Measurements from ENCODE around the gene EGFL7.

Gene EGFL7

GRCh38 chr9:136653323-136654079 is 9.2 kb upstream of the EGFL7 start:
- no peak for TF ChIP-seq CTCF (IDR thresholded peaks at IDR 0.05; ENCODE audit: unreplicated experiment in 3 of 3)
- H3K36me3 Mint-ChIP-seq (ENCODE audit: low read depth): no peaks in the 10 kb centered on the region
- peaks cover 8% of the 10 kb centered on the region for H3K4me1 Mint-ChIP-seq
- no peak overlapping the region for H3K4me3 Mint-ChIP-seq
- H3K9me3 Mint-ChIP-seq: no peaks in the 10 kb centered on the region
- no peak overlapping the region for H3K27ac Mint-ChIP-seq
- peaks cover 4% of the 10 kb centered on the region for H3K27me3 Mint-ChIP-seq (ENCODE audit: low read depth)

GRCh38 chr9:136654820-136655535 is 7.7 kb upstream of the EGFL7 start:
- Mint-ChIP-seq H3K27ac (no peak overlapping the region), H3K9me3 (no peaks in the 10 kb centered on the region), H3K36me3 (ENCODE audit: low read depth) (no peaks in the 10 kb centered on the region), H3K27me3 (ENCODE audit: low read depth) (peaks cover 5% of the 10 kb centered on the region), H3K4me3 (no peak overlapping the region), H3K4me1 (peaks cover 5% of the 10 kb centered on the region)
- no peak for TF ChIP-seq CTCF (IDR thresholded peaks at IDR 0.05; ENCODE audit: unreplicated experiment in 3 of 3)

- H3K9me3 Mint-ChIP-seq: no peaks in the 10 kb centered on the region
- no peak overlapping the region for H3K4me3 Mint-ChIP-seq
- no peak for TF ChIP-seq CTCF (IDR thresholded peaks at IDR 0.05; ENCODE audit: unreplicated experiment in 3 of 3)
- H3K36me3 Mint-ChIP-seq (ENCODE audit: low read depth): no peaks in the 10 kb centered on the region
- H3K27ac Mint-ChIP-seq: peak overlapping the region; percentile 55 to 82 (median 76)
- peaks cover 5% of the 10 kb centered on the region for H3K27me3 Mint-ChIP-seq (ENCODE audit: low read depth)
- H3K4me1 Mint-ChIP-seq: peaks cover 5% of the 10 kb centered on the region
Observed at GRCh38 chr9:136655536-136656182, 7.1 kb upstream of the EGFL7 start.

- Mint-ChIP-seq H3K36me3 (ENCODE audit: low read depth) (no peaks in the 10 kb centered on the region), H3K4me1 (peaks cover 5% of the 10 kb centered on the region), H3K9me3 (no peaks in the 10 kb centered on the region), H3K27me3 (ENCODE audit: low read depth) (peaks cover 5% of the 10 kb centered on the region), H3K27ac (peak overlapping the region; percentile 55 to 82 (median 76)), H3K4me3 (no peak overlapping the region)
- no peak for TF ChIP-seq CTCF (IDR thresholded peaks at IDR 0.05; ENCODE audit: unreplicated experiment in 3 of 3)
Observed at GRCh38 chr9:136656183-136656738, 6.5 kb upstream of the EGFL7 start.

GRCh38 chr9:136656795-136657611 is 5.7 kb upstream of the EGFL7 start:
- Mint-ChIP-seq H3K4me1 (peaks cover 5% of the 10 kb centered on the region), H3K36me3 (ENCODE audit: low read depth) (no peaks in the 10 kb centered on the region), H3K27me3 (ENCODE audit: low read depth) (peaks cover 5% of the 10 kb centered on the region), H3K9me3 (no peaks in the 10 kb centered on the region), H3K27ac (no peak overlapping the region), H3K4me3 (no peak overlapping the region)
- no peak for TF ChIP-seq CTCF (IDR thresholded peaks at IDR 0.05; ENCODE audit: unreplicated experiment in 3 of 3)

All from nephron (organoid).